Mammary epithelial cell (primary cell): ENCODE measurements around the gene SYNE2.

Experiments used
- EZH2 ChIP-seq: IDR thresholded peaks from 2 replicates; pipeline ENCODE4 v1.6.1; 2012; ENCODE audit warnings: low read length, inconsistent platforms, borderline replicate concordance
- TF ChIP-seq, protein P1 (sequence below), 2 donors: IDR thresholded peaks in 1 of 2; conservative IDR thresholded peaks in 1 of 2; 2 replicates each; pipeline ENCODE4 v1.5.1; 2011 to 2012; ENCODE audit warnings: inconsistent platforms in 2 of 2, low read length in 2 of 2, mild to moderate bottlenecking in 2 of 2, control low read depth in 1 of 2, low read depth in 1 of 2; ENCODE audit not compliant: insufficient read depth in 1 of 2; ENCODE audit errors: extremely low read depth in 1 of 2

DNA sequence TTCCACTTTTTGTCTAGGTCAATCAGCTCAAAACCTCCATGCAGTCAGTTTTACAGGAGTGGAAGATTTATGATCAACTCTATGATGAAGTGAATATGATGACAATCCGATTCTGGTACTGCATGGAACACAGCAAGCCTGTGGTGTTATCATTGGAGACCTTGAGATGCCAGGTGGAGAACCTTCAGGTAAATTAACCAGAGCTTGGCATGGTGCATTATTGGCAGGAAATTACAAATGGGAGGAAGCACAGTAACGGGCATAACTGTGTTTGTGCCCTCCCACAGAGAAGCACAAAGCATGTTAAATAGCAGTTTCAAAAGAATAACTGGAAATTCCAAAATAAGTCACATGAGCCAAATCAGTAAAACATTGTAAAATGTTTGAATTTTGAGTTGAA is 305.8 kb downstream of the SYNE2 start:
- no peak for TF ChIP-seq EZH2
- TF ChIP-seq, protein P1, sequence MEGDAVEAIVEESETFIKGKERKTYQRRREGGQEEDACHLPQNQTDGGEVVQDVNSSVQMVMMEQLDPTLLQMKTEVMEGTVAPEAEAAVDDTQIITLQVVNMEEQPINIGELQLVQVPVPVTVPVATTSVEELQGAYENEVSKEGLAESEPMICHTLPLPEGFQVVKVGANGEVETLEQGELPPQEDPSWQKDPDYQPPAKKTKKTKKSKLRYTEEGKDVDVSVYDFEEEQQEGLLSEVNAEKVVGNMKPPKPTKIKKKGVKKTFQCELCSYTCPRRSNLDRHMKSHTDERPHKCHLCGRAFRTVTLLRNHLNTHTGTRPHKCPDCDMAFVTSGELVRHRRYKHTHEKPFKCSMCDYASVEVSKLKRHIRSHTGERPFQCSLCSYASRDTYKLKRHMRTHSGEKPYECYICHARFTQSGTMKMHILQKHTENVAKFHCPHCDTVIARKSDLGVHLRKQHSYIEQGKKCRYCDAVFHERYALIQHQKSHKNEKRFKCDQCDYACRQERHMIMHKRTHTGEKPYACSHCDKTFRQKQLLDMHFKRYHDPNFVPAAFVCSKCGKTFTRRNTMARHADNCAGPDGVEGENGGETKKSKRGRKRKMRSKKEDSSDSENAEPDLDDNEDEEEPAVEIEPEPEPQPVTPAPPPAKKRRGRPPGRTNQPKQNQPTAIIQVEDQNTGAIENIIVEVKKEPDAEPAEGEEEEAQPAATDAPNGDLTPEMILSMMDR (conservative IDR thresholded peaks at IDR 0.05 in 1 of 2, IDR thresholded peaks at IDR 0.05 in 1 of 2; ENCODE audit: extremely low read depth in 1 of 2, insufficient read depth in 1 of 2, low read depth in 1 of 2, low read length in 2 of 2) = no peak
